A549 (cell line): ENCODE data around the gene TMEM266.

Source experiments
- CHD2 ChIP-seq: fragments of 150-350 bp; IDR thresholded peaks from 2 replicates; pipeline ENCODE4 v1.6.1; 2014; ENCODE audit warnings: low read length; ENCODE audit not compliant: partially characterized antibody
- EHMT2 ChIP-seq: fragments of 200-600 bp; sonication (generic); IDR thresholded peaks from 2 replicates; pipeline ENCODE4 v1.6.1; 2016; ENCODE audit warnings: antibody characterized with exemption, low read depth, mild to moderate bottlenecking, moderate library complexity
- ELK1 ChIP-seq: fragments of 150-350 bp; IDR thresholded peaks from 2 replicates; pipeline ENCODE4 v1.6.1; 2014; ENCODE audit warnings: low read depth, mild to moderate bottlenecking, low read length
- EP300 ChIP-seq, 2 experiments: fragments of >200 bp; sonication (Bioruptor Twin); formaldehyde crosslinking; IDR thresholded peaks; 2 replicates in 1 of 2; 3 replicates in 1 of 2; pipeline ENCODE4 v1.6.1; 2016 to 2017
- NFE2L2 ChIP-seq: fragments of 150-350 bp; conservative IDR thresholded peaks from 2 replicates; pipeline ENCODE4 v1.6.1; 2014; ENCODE audit warnings: low read length
- POLR2A ChIP-seq: IDR thresholded peaks from 2 replicates; pipeline ENCODE4 v1.6.1; 2012; ENCODE audit warnings: mild to moderate bottlenecking, low read length
- RAD21 ChIP-seq, 2 experiments: fragments of >200 bp in 1 of 2; sonication (Bioruptor Twin) in 1 of 2; formaldehyde crosslinking in 1 of 2; IDR thresholded peaks in 1 of 2; conservative IDR thresholded peaks in 1 of 2; 2 replicates in 1 of 2; 3 replicates in 1 of 2; pipeline ENCODE4 v1.6.1; 2012 to 2018; ENCODE audit warnings: inconsistent platforms in 1 of 2
- RCOR1 ChIP-seq: fragments of 150-350 bp; IDR thresholded peaks from 2 replicates; pipeline ENCODE4 v1.6.1; 2014; ENCODE audit warnings: antibody characterized with exemption, low read length, low read depth
- REST ChIP-seq: fragments of 200-600 bp; sonication (generic); IDR thresholded peaks from 2 replicates; pipeline ENCODE4 v1.6.1; 2016; ENCODE audit warnings: antibody characterized with exemption, mild to moderate bottlenecking, moderate library complexity
- RFX5 ChIP-seq: fragments of 450-650 bp; IDR thresholded peaks from 2 replicates; pipeline ENCODE4 v1.7.1; 2014; ENCODE audit warnings: antibody characterized with exemption, mild to moderate bottlenecking, moderate library complexity
- TF ChIP-seq, protein P1 (sequence below): fragments of >200 bp; sonication (Bioruptor Twin); formaldehyde crosslinking; IDR thresholded peaks from 3 replicates; pipeline ENCODE4 v1.5.1; 2016
- TF ChIP-seq, protein P2 (sequence below): IDR thresholded peaks from 2 replicates; pipeline ENCODE4 v1.6.1; 2012
- TF ChIP-seq, protein P3 (sequence below): fragments of 450-650 bp; IDR thresholded peaks from 2 replicates; pipeline ENCODE4 v1.6.1; 2014; ENCODE audit warnings: antibody characterized with exemption

GRCh38 chr15:76173317-76173834, 113.6 kb downstream of the TMEM266 start:
- TF ChIP-seq, protein P1, sequence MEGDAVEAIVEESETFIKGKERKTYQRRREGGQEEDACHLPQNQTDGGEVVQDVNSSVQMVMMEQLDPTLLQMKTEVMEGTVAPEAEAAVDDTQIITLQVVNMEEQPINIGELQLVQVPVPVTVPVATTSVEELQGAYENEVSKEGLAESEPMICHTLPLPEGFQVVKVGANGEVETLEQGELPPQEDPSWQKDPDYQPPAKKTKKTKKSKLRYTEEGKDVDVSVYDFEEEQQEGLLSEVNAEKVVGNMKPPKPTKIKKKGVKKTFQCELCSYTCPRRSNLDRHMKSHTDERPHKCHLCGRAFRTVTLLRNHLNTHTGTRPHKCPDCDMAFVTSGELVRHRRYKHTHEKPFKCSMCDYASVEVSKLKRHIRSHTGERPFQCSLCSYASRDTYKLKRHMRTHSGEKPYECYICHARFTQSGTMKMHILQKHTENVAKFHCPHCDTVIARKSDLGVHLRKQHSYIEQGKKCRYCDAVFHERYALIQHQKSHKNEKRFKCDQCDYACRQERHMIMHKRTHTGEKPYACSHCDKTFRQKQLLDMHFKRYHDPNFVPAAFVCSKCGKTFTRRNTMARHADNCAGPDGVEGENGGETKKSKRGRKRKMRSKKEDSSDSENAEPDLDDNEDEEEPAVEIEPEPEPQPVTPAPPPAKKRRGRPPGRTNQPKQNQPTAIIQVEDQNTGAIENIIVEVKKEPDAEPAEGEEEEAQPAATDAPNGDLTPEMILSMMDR: no peak
- TF ChIP-seq, protein P2, sequence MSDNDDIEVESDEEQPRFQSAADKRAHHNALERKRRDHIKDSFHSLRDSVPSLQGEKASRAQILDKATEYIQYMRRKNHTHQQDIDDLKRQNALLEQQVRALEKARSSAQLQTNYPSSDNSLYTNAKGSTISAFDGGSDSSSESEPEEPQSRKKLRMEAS: no peak
- no peak for TF ChIP-seq REST
- TF ChIP-seq NFE2L2: no peak
- TF ChIP-seq RAD21 (conservative IDR thresholded peaks at IDR 0.05 in 1 of 2, IDR thresholded peaks at IDR 0.05 in 1 of 2): no peak
- TF ChIP-seq RFX5: no peak
- no peak for TF ChIP-seq EP300 (IDR thresholded peaks at IDR 0.05)
- TF ChIP-seq CHD2: no peak
- TF ChIP-seq, protein P3, sequence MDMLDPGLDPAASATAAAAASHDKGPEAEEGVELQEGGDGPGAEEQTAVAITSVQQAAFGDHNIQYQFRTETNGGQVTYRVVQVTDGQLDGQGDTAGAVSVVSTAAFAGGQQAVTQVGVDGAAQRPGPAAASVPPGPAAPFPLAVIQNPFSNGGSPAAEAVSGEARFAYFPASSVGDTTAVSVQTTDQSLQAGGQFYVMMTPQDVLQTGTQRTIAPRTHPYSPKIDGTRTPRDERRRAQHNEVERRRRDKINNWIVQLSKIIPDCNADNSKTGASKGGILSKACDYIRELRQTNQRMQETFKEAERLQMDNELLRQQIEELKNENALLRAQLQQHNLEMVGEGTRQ: no peak
- TF ChIP-seq EHMT2: no peak
- no peak for TF ChIP-seq POLR2A
- TF ChIP-seq RCOR1: no peak
- TF ChIP-seq ELK1: no peak
